GM23248 (cell line): ENCODE results near the gene LINGO4. TPM values are rescaled to one million over a fixed set of nuclear protein-coding genes. Genes with fewer than 3 reads are reported as not detected.

Source experiments
- DNase-seq: peaks from one replicate; pipeline ENCODE4 v3.0.0-alpha.2; 2015
- H2AFZ ChIP-seq: fragments of 200-600 bp; sonication (generic); 2 replicates; pipeline ENCODE4 v1.6.1; 2016; ENCODE audit warnings: antibody characterized with exemption
- H3F3A ChIP-seq: fragments of 200-600 bp; sonication (generic); 2 replicates; pipeline ENCODE4 v1.6.1; 2016; ENCODE audit warnings: mild to moderate bottlenecking, antibody characterized with exemption, mixed run types; ENCODE audit not compliant: insufficient read depth
- H3K27ac ChIP-seq: fragments of 200-600 bp; sonication (generic); 2 replicates; pipeline ENCODE4 v1.5.1; 2016; ENCODE audit warnings: mild to moderate bottlenecking
- H3K27me3 ChIP-seq: fragments of 200-600 bp; sonication (generic); replicated peaks from 2 replicates; pipeline ENCODE4 v1.6.1; 2016; ENCODE audit warnings: mild to moderate bottlenecking; ENCODE audit not compliant: insufficient read depth
- H3K36me3 ChIP-seq: fragments of 200-600 bp; sonication (generic); 2 replicates; pipeline ENCODE4 v1.6.1; 2016; ENCODE audit warnings: low read depth, mild to moderate bottlenecking
- H3K4me1 ChIP-seq: fragments of 200-600 bp; sonication (generic); 2 replicates; pipeline ENCODE4 v1.6.1; 2016; ENCODE audit warnings: mild to moderate bottlenecking; ENCODE audit not compliant: insufficient read depth
- H3K4me2 ChIP-seq: fragments of 200-600 bp; sonication (generic); one replicate; pipeline ENCODE4 v1.6.1; 2016; ENCODE audit warnings: mild to moderate bottlenecking; ENCODE audit not compliant: unreplicated experiment
- H3K4me3 ChIP-seq: fragments of 200-600 bp; sonication (generic); 2 replicates; pipeline ENCODE4 v1.5.1; 2016; ENCODE audit warnings: mild to moderate bottlenecking
- H3K79me2 ChIP-seq: fragments of 200-600 bp; sonication (generic); 2 replicates; pipeline ENCODE4 v1.6.1; 2016; ENCODE audit warnings: mild to moderate bottlenecking; ENCODE audit not compliant: insufficient read depth
- H3K9ac ChIP-seq: fragments of 200-600 bp; sonication (generic); 2 replicates; pipeline ENCODE4 v1.6.1; 2016; ENCODE audit warnings: mild to moderate bottlenecking
- H3K9me2 ChIP-seq: fragments of 200-600 bp; sonication (generic); 2 replicates; pipeline ENCODE4 v1.6.1; 2016; ENCODE audit warnings: mixed run types, mild to moderate bottlenecking, moderate library complexity; ENCODE audit not compliant: insufficient read depth
- H3K9me3 ChIP-seq: fragments of 200-600 bp; sonication (generic); one replicate; pipeline ENCODE4 v1.6.1; 2017; ENCODE audit warnings: low read depth
- H4K20me1 ChIP-seq: fragments of 200-600 bp; sonication (generic); 2 replicates; pipeline ENCODE4 v1.6.0; 2016; ENCODE audit not compliant: insufficient read depth
- EZH2 ChIP-seq: fragments of 200-600 bp; sonication (generic); IDR thresholded peaks from 2 replicates; pipeline ENCODE4 v1.6.1; 2018; ENCODE audit warnings: antibody characterized with exemption, mild to moderate bottlenecking; ENCODE audit not compliant: insufficient read depth, poor library complexity, severe bottlenecking
- EZH2phosphoT487 ChIP-seq: fragments of 200-600 bp; sonication (generic); IDR thresholded peaks from 2 replicates; pipeline ENCODE4 v1.6.1; 2018; ENCODE audit warnings: antibody characterized with exemption, moderate library complexity, mild to moderate bottlenecking, low read depth; ENCODE audit not compliant: insufficient read depth
- WGBS, 2 experiments: methylation state at CpG; one replicate each; pipeline ENCODE4 v1.1.6; 2015 to 2017; ENCODE audit warnings: low lambda C conversion rate in 2 of 2, low coverage in 1 of 2; ENCODE audit errors: missing lambda C conversion rate in 2 of 2; 5-methylcytosine and 5-hydroxymethylcytosine counted together
- in situ Hi-C: fragments of 300-500 bp; cut with MboI; formaldehyde crosslinking; loops from 2 replicates; pipeline ENCODE4 v1.15.0; 2020
- polyA plus RNA-seq: library from polyadenylated mRNA; unstranded; fragments of >200 nt; fragmentation: Nextera tagmentation; extraction: Ambion mirVana; gene quantifications from 2 replicates; pipeline ENCODE4 v1.2.1, GENCODE V29; 2016
- total RNA-seq: library from RNA; depleted of rRNA; stranded (reverse); fragments of >200 nt; shearing (Covaris generic); gene quantifications from 2 replicates; pipeline ENCODE4 v1.2.3, GENCODE V29; 2014

Gene LINGO4
- total and polyA plus RNA-seq, 2 experiments from 2014 or later: not detected

DNA sequence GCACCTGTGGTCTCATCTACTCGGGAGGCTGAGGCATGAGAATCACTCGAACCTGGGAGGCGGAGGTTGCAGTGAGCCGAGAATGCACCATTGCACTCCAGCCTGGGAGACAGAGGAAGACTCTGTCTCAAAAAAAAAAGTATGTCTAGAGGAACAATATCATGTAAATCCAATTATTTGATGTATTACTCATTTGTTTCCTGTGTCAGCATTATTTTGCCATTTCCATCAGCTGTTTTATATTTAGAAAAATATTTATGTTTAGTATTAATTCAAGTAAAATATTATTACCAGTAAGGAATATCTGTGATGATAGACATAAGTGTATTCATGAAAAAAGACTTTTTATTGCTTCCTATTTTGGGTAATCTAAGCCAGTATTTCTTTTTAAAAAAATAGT is 27.9 kb downstream of the LINGO4 start:
- no peaks in the 10 kb centered on the region for H3K4me1 ChIP-seq
- H3K9me3 ChIP-seq: no peaks in the 10 kb centered on the region
- no peaks in the 10 kb centered on the region for H3K79me2 ChIP-seq
- 84 to 87% methylated on average over 4 of the region's 4 CpGs for WGBS, 2 experiments
- H4K20me1 ChIP-seq: no peaks in the 10 kb centered on the region
- no peaks in the 10 kb centered on the region for H3K36me3 ChIP-seq
- TF ChIP-seq EZH2 (no peak), EZH2phosphoT487 (no peak)
- no peaks in the 10 kb centered on the region; the same call in 1 of the 2 replicates for H3K9me2 ChIP-seq
- no peak for DNase-seq
- H3K4me2 ChIP-seq: no peak overlapping the region
- H2AFZ ChIP-seq: no peak overlapping the region
- H3K4me3 ChIP-seq: no peak overlapping the region
- in situ Hi-C loops: no loop called here
- H3F3A ChIP-seq: no peaks in the 10 kb centered on the region
- H3K9ac ChIP-seq: no peak overlapping the region
- no peaks in the 10 kb centered on the region for H3K27me3 ChIP-seq
- H3K27ac ChIP-seq: no peak overlapping the region

DNA sequence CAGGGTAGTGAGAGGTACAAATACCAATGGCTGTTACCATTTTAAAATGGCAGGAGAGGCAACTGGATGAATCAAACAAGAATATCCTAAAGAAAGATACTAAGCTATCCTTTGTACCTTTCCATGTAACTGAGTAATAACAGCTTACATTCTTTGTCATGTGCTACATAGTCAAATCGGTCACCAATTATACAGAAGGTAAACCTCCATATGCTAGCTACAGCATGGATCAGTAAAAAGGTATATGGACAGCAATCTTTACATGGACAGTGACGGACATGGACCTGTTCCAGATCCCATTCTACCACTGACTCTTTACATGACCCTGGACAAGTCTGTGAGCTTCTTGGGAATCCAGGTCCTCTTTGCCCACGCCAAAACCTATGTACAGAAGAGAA is 28.6 kb downstream of the LINGO4 start:
- no peaks in the 10 kb centered on the region; the same call in 1 of the 2 replicates for H3K9me2 ChIP-seq
- no peaks in the 10 kb centered on the region for H4K20me1 ChIP-seq
- no peaks in the 10 kb centered on the region for H3K9me3 ChIP-seq
- no peak overlapping the region for H3K4me2 ChIP-seq
- no peaks in the 10 kb centered on the region for H3K79me2 ChIP-seq
- H3K4me1 ChIP-seq: no peaks in the 10 kb centered on the region
- WGBS, 2 experiments: 61 to 68% methylated on average over 3 of the region's 3 CpGs
- H3K4me3 ChIP-seq: no peak overlapping the region
- H3K9ac ChIP-seq: no peak overlapping the region
- H2AFZ ChIP-seq: no peak overlapping the region
- DNase-seq: no peak
- no peaks in the 10 kb centered on the region for H3F3A ChIP-seq
- H3K27ac ChIP-seq: no peak overlapping the region
- TF ChIP-seq EZH2phosphoT487 (no peak), EZH2 (no peak)
- no peaks in the 10 kb centered on the region for H3K27me3 ChIP-seq
- in situ Hi-C loops: no loop called here
- H3K36me3 ChIP-seq: no peaks in the 10 kb centered on the region

DNA sequence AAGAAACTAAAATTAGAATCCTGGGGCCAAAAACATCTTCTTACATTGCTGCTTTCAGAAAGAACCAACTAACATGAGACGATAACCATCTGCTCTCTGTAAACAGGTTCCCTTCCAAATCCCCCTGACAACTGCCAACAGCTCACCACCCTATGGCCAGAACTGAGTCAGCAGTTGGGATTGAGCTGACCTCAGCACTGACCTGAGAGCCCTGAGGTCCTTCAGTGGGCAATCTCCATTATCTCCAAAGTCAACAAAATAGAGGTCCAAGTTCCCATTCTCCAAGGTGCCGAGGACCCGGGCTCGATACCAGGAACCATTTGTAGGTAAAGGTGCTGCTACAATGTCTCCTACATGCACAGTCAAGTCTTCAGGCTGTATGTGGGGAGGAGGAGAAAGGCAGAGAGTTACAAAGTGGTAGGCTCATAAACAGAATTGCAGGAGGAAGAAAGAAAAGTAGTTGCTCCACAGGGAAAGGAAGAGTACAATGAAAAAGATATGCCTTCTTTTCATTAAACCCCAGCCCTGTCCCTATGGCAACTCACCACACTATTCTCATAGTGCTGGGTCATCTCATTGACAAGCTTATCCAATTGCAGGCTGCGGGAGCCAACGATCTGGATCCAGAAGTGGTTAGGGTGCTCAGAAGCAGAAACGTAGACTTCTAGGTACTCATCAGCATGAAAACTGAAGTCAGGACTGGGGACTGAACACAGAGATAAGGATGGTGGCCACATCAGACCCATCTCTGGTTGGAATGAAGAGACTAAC is 29.1 kb downstream of the LINGO4 start:
- H3F3A ChIP-seq: no peaks in the 10 kb centered on the region

DNA sequence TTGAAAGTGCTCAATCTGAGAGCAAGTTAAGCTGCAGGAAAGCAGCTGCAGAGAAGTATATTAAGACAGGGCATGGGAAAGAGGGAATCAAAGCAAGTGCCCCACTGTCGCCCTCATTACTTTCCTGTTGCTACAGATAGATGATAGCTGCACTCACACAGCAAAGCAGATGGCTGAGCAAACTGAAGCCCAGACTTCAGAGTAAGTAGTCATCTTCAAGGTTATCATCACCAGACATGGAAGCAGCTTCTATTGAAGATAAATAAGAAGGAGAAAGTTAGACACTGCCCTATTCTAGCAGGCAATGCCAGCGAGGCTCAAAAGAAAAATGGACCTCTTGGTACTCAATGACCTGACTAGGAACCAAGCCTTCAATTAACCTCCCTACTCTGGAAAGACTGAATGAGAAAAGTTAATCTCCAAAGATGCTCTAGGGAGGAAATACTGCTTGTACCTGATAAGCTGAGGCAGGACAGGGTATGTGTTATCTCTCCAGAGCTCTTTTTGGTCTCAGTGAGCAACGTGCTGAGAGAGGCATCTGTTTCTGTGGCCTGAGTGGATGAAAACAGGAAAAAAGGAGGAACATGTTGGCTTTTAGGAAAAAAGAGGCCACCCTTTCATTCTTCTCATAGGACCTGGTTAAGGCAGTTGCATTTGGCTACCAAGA is 30.8 kb downstream of the LINGO4 start:
- Histone ChIP-seq H3K4me1 (no peaks in the 10 kb centered on the region), H2AFZ (no peak overlapping the region), H3K36me3 (no peaks in the 10 kb centered on the region), H3K79me2 (no peaks in the 10 kb centered on the region), H3K9me3 (no peaks in the 10 kb centered on the region), H3F3A (no peaks in the 10 kb centered on the region), H4K20me1 (no peaks in the 10 kb centered on the region), H3K4me2 (no peak overlapping the region), H3K9me2 (no peaks in the 10 kb centered on the region; the same call in 1 of the 2 replicates), H3K4me3 (no peak overlapping the region), H3K27ac (no peak overlapping the region), H3K27me3 (no peaks in the 10 kb centered on the region), H3K9ac (no peak overlapping the region)
- TF ChIP-seq EZH2 (no peak), EZH2phosphoT487 (no peak)
- 52 to 59% methylated on average over 3 of the region's 3 CpGs for WGBS, 2 experiments
- no peak for DNase-seq
- in situ Hi-C loops: no loop called here

More for the DNA sequence above, 29.1 kb downstream of the LINGO4 start:
- H3K79me2 ChIP-seq: no peaks in the 10 kb centered on the region
- H3K9ac ChIP-seq: no peak overlapping the region
- no peak overlapping the region for H3K4me3 ChIP-seq
- H2AFZ ChIP-seq: no peak overlapping the region
- no peaks in the 10 kb centered on the region for H4K20me1 ChIP-seq
- in situ Hi-C loops: no loop called here
- TF ChIP-seq EZH2phosphoT487: no peak
- TF ChIP-seq EZH2: no peak
- no peak overlapping the region for H3K27ac ChIP-seq
- WGBS, 2 experiments: 83 to 84% methylated on average over 7 of the region's 7 CpGs
- H3K4me2 ChIP-seq: no peak overlapping the region
- no peak for DNase-seq
- no peaks in the 10 kb centered on the region for H3K36me3 ChIP-seq
- H3K9me3 ChIP-seq: no peaks in the 10 kb centered on the region
- no peaks in the 10 kb centered on the region for H3K4me1 ChIP-seq
- H3K27me3 ChIP-seq: no peaks in the 10 kb centered on the region
- H3K9me2 ChIP-seq: no peaks in the 10 kb centered on the region; the same call in 1 of the 2 replicates
